Progenitor cell of endocrine pancreas (in vitro differentiated cells): Measurements from ENCODE around the gene SYNC. TPM values are rescaled to one million over a fixed set of nuclear protein-coding genes. Genes with fewer than 3 reads are reported as not detected.
"Not testable (repeated sequence)": the region's sequence is repeated elsewhere in the genome, so short reads cannot be mapped to it uniquely, and the experiment has no call there.

ENCODE experiments used
- DNase-seq: peaks from one replicate; pipeline ENCODE4 v3.0.0; 2021; ENCODE audit warnings: low spot score; ENCODE audit not compliant: unreplicated experiment
- H3K27ac Mint-ChIP-seq: 2 replicates; pipeline ENCODE4 v1.8.0; 2021; ENCODE audit warnings: mild to moderate bottlenecking, moderate library complexity, mixed read lengths
- H3K27me3 Mint-ChIP-seq: 2 replicates; pipeline ENCODE4 v1.8.0; 2021; ENCODE audit warnings: mixed read lengths
- H3K36me3 Mint-ChIP-seq: 2 replicates; pipeline ENCODE4 v1.8.0; 2022; ENCODE audit warnings: mixed read lengths; ENCODE audit not compliant: insufficient read depth
- H3K4me1 Mint-ChIP-seq: 2 replicates; pipeline ENCODE4 v1.8.0; 2021; ENCODE audit warnings: low read depth, mixed read lengths
- H3K4me3 Mint-ChIP-seq: 2 replicates; pipeline ENCODE4 v1.8.0; 2021; ENCODE audit warnings: low read depth, mild to moderate bottlenecking, moderate library complexity, mixed read lengths
- H3K9me3 Mint-ChIP-seq: 2 replicates; pipeline ENCODE4 v1.8.0; 2021; ENCODE audit warnings: low read depth, mixed read lengths
- total RNA-seq: library from RNA; stranded (reverse); gene quantifications from 2 replicates; pipeline ENCODE4 v1.2.1, GENCODE V29; 2021
- TF ChIP-seq, protein P1 (sequence below): fragments of 200-600 bp; sonication (generic); IDR thresholded peaks from one replicate; pipeline ENCODE4 v1.5.0; 2021; ENCODE audit warnings: antibody characterized with exemption, mild to moderate bottlenecking; ENCODE audit not compliant: unreplicated experiment

SYNC gene
- total RNA-seq, 1 donor from 2014 or later = not detected

DNA sequence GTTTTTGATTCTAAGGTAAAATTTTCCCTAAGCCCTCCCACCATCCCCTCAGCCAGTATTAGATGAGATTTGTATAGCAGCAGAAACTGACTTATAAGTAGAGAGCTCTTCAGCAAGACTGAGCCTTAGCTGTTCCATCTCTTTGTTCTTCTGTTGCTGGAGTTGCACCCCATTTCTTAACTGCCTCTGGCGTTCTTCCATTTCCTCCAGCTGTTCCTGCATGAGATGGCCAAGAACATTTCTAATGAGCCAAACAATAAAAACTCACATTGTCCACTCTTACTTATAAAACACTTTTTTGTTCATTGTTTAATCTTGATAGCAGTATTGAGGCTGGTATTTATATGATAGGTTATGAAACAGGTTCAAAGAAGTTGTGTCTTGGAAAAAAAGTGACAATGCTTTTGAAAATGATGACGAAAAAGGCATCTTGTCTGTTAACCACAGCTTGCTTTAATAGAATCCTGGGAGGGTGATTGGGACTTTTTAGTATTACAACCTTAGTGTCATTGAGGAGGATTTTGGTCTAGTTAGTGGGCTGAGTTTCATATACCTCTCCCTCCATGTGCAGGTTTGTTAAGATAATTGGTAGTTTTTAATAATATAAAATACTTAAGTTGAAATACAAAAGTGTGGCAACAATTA is 18.3 kb downstream of the SYNC start:
- Mint-ChIP-seq H3K36me3 (peaks cover 40% of the 10 kb centered on the region), H3K4me1 (no peaks in the 10 kb centered on the region), H3K9me3 (no peaks in the 10 kb centered on the region), H3K27me3 (no peaks in the 10 kb centered on the region), H3K27ac (no peak overlapping the region), H3K4me3 (no peak overlapping the region)
- no peak for DNase-seq
- TF ChIP-seq, protein P1, sequence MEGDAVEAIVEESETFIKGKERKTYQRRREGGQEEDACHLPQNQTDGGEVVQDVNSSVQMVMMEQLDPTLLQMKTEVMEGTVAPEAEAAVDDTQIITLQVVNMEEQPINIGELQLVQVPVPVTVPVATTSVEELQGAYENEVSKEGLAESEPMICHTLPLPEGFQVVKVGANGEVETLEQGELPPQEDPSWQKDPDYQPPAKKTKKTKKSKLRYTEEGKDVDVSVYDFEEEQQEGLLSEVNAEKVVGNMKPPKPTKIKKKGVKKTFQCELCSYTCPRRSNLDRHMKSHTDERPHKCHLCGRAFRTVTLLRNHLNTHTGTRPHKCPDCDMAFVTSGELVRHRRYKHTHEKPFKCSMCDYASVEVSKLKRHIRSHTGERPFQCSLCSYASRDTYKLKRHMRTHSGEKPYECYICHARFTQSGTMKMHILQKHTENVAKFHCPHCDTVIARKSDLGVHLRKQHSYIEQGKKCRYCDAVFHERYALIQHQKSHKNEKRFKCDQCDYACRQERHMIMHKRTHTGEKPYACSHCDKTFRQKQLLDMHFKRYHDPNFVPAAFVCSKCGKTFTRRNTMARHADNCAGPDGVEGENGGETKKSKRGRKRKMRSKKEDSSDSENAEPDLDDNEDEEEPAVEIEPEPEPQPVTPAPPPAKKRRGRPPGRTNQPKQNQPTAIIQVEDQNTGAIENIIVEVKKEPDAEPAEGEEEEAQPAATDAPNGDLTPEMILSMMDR = no peak

DNA sequence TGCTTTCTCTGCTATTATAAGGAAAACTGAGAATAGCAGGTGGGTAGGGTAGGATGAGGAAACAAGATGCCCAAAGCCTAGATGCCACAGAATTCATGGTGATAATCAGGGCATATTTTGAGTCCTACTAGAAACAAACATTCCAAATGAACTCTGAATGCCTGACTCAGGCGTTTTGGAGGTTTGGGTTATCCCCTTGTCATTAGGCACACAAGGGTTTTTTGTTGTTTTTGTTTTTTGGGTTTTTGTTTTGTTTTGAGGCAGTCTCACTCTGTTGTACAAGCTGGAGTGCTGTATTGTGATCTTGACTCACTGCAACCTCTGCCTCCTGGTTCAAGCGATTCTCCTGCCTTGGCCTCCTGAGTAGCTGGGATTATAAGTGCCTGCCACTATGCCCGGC is 19.2 kb downstream of the SYNC start:
- H3K9me3 Mint-ChIP-seq = no peaks in the 10 kb centered on the region
- peaks cover 40% of the 10 kb centered on the region for H3K36me3 Mint-ChIP-seq

DNA sequence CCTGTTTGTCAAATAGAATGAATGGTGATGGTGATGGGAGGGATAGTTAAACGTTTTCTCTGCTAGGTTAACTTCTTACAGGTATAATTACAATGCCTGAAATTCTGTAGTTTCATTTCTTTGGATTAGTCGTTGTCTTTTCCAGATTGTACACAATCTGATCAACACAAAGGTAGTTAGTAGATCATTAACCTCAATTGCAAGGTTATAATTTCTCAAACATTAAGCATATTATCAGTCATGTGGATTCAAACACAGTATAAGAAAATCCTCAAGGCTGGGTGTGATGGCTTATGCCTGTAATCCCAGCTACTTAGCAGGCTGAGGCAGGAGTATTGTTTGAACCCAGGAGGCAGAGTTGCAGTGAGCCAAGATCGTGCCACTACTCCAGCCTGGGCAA is 20.6 kb downstream of the SYNC start:
- TF ChIP-seq, protein P1 = no peak
- Mint-ChIP-seq H3K4me3 (no peak overlapping the region), H3K27me3 (no peaks in the 10 kb centered on the region), H3K9me3 (no peaks in the 10 kb centered on the region), H3K4me1 (no peaks in the 10 kb centered on the region), H3K27ac (peak overlapping the region; percentile 81), H3K36me3 (peaks cover 44% of the 10 kb centered on the region)
- DNase-seq = no peak

More for the DNA sequence above, 19.2 kb downstream of the SYNC start:
- H3K4me1 Mint-ChIP-seq = no peaks in the 10 kb centered on the region
- DNase-seq = no peak
- no peak overlapping the region for H3K27ac Mint-ChIP-seq
- H3K27me3 Mint-ChIP-seq = no peaks in the 10 kb centered on the region
- H3K4me3 Mint-ChIP-seq = no peak overlapping the region
- TF ChIP-seq, protein P1 = no peak

DNA sequence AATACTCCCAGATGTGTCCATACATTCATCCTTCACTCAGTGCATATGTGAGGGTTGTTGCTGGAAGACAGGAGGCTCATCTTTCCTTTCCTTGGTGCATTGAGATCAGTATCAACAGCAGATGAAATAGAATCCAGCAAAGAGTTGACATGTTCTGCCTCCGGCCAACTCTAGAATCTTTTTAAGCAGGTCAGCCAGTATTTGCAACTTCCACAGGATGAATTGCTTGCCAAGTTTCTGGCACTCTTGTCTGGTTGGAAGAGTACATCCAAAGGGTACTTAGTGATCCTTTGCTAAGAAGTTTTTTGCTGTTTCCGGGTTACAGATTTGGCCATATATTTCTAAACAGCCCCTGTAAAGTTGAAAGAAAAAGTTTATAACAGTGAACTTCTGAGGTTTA is 21.1 kb downstream of the SYNC start:
- Mint-ChIP-seq H3K4me1 (no peaks in the 10 kb centered on the region), H3K27me3 (no peaks in the 10 kb centered on the region), H3K4me3 (no peak overlapping the region), H3K9me3 (no peaks in the 10 kb centered on the region), H3K27ac (peak overlapping the region; percentile 81), H3K36me3 (peaks cover 43% of the 10 kb centered on the region)
- TF ChIP-seq, protein P1 = no peak
- DNase-seq = no peak

DNA sequence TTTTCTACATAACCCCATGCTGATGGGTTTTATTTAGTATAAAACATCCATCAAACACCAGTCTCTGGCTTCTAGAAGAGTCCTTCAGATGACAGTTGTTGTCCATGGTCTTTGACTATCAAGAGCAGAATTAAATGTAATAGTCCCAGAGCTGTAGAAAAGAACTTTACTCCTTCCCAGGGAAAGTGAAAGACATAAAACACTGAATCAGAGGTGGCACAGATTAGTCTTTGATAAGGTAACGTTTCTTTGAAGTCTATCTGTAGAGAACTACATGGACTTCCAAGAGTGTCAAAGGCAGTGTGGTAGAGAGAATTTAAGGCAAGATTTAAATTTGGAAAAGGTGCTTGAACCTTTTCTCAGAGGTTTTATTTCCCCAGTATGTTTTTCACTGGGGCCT is 21.9 kb downstream of the SYNC start:
- TF ChIP-seq, protein P1 = no peak
- H3K9me3 Mint-ChIP-seq = no peaks in the 10 kb centered on the region
- peaks cover 41% of the 10 kb centered on the region for H3K36me3 Mint-ChIP-seq
- H3K27me3 Mint-ChIP-seq = no peaks in the 10 kb centered on the region
- no peak for DNase-seq
- H3K4me3 Mint-ChIP-seq = no peak overlapping the region
- H3K4me1 Mint-ChIP-seq = no peaks in the 10 kb centered on the region
- H3K27ac Mint-ChIP-seq = no peak overlapping the region

DNA sequence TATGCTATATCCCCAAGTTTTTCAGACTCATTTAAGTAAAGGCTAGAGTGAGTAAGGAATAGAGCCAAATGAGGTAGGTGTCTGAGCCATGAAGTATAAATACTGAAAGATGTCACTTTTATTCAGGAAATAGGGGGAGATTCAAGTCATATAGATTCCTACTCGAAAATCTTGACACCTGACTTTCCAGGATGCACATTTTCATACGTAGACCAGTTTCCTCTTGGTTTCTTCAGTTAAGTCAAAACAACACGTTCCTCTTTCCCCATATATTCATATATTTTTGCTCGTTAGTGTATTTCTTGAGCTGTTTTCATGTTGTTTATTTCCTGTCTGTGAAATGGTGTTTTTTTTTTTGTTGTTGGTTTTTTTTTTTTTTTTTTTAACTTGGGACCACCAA is 22.6 kb downstream of the SYNC start:
- not testable (repeated sequence) for H3K4me3 Mint-ChIP-seq, H3K9me3 Mint-ChIP-seq, H3K27ac Mint-ChIP-seq, H3K27me3 Mint-ChIP-seq, DNase-seq, H3K4me1 Mint-ChIP-seq
- peaks cover 40% of the 10 kb centered on the region for H3K36me3 Mint-ChIP-seq
